ENCODE results near the gene TCF7.

GRCh38 chr5:134072471-134073210 lies 41.8 kb upstream of the TCF7 start:
- no peak for TF ChIP-seq FOSB (CRISPR knock-in tag; IDR thresholded peaks at IDR 0.05)
- no peak for TF ChIP-seq SREBF2 (IDR thresholded peaks at IDR 0.05)
- TF ChIP-seq POLR2A (IDR thresholded peaks at IDR 0.05; ENCODE audit: low read length) = no peak
- TF ChIP-seq, protein P1, sequence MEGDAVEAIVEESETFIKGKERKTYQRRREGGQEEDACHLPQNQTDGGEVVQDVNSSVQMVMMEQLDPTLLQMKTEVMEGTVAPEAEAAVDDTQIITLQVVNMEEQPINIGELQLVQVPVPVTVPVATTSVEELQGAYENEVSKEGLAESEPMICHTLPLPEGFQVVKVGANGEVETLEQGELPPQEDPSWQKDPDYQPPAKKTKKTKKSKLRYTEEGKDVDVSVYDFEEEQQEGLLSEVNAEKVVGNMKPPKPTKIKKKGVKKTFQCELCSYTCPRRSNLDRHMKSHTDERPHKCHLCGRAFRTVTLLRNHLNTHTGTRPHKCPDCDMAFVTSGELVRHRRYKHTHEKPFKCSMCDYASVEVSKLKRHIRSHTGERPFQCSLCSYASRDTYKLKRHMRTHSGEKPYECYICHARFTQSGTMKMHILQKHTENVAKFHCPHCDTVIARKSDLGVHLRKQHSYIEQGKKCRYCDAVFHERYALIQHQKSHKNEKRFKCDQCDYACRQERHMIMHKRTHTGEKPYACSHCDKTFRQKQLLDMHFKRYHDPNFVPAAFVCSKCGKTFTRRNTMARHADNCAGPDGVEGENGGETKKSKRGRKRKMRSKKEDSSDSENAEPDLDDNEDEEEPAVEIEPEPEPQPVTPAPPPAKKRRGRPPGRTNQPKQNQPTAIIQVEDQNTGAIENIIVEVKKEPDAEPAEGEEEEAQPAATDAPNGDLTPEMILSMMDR (IDR thresholded peaks at IDR 0.05) = no peak
